ENCODE results near the gene MAP6. TPM values are rescaled to one million over a fixed set of nuclear protein-coding genes. Genes with fewer than 3 reads are reported as not detected.

Gene MAP6
- total RNA-seq, 1 experiment from 2014 or later: not detected

DNA sequence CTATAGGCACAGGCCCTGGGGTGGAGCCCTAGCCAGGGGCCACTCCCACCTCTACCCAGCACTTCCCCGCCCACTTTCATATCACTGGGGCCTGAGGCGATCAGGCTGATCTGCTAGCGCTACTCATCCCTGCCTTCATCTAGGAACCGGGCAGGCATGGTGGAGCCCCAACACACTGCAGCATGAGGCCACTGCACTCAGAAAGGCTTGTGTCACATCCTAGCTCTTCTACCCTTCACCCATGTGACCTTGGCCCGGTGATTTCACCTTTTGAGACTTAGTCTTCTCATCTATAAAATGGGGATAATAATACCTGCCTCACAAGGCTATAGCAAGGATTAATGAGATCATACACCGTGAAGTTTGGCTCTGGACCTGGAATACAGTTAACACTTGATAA, 125.0 kb downstream of the MAP6 start:
- TF ChIP-seq CEBPB (IDR thresholded peaks at IDR 0.05; ENCODE audit: low read depth) (no peak), EZH2 (IDR thresholded peaks at IDR 0.05) (no peak), CTCF (IDR thresholded peaks at IDR 0.05 in 2 of 3, conservative IDR thresholded peaks at IDR 0.05 in 1 of 3; ENCODE audit: borderline replicate concordance in 1 of 3, insufficient read depth in 1 of 3, low read depth in 2 of 3, low read length in 2 of 3) (no peak), ELF1 (IDR thresholded peaks at IDR 0.05; ENCODE audit: borderline replicate concordance, low read depth) (no peak), ATF3 (IDR thresholded peaks at IDR 0.05) (no peak), CBX3 (IDR thresholded peaks at IDR 0.05; ENCODE audit: low read depth) (no peak), SP1 (IDR thresholded peaks at IDR 0.05; ENCODE audit: low read depth) (no peak), TCF7L2 (IDR thresholded peaks at IDR 0.05; ENCODE audit: borderline replicate concordance, extremely low read depth, insufficient read depth, insufficient read length) (no peak), REST (IDR thresholded peaks at IDR 0.05; ENCODE audit: low read depth) (no peak), JUND (IDR thresholded peaks at IDR 0.05) (no peak)
- TF ChIP-seq, protein P1, sequence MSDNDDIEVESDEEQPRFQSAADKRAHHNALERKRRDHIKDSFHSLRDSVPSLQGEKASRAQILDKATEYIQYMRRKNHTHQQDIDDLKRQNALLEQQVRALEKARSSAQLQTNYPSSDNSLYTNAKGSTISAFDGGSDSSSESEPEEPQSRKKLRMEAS (IDR thresholded peaks at IDR 0.05): no peak
- Histone ChIP-seq H3K4me2 (ENCODE audit: low read length) (no peak overlapping the region), H3K9me2 (ENCODE audit: insufficient read depth) (no peaks in the 10 kb centered on the region), H3K9me3 (ENCODE audit: control insufficient read depth in 1 of 2, insufficient read depth in 1 of 2, low read depth in 1 of 2, low read length in 2 of 2) (no peaks in the 10 kb centered on the region), H3K27me3 (ENCODE audit: insufficient read depth, low read length) (no peaks in the 10 kb centered on the region), H3K4me3 (replicated peaks in 1 of 2; ENCODE audit: low read depth in 1 of 2, low read length in 2 of 2) (no peak overlapping the region), H3K79me2 (ENCODE audit: insufficient read depth, low read length) (no peaks in the 10 kb centered on the region), H3K9ac (ENCODE audit: low read length) (no peak overlapping the region), H2AFZ (ENCODE audit: low read depth, low read length, poor library complexity, severe bottlenecking) (no peak overlapping the region), H4K20me1 (ENCODE audit: insufficient read depth) (no peaks in the 10 kb centered on the region), H3K27ac (ENCODE audit: low read depth, low read length) (no peak overlapping the region), H3K4me1 (ENCODE audit: control insufficient read depth in 1 of 2, insufficient read depth in 2 of 2, low read length in 2 of 2) (peaks cover 0 to 20% of the 10 kb centered on the region in 2 experiments; a peak in 3 of 4 replicates), H3K36me3 (ENCODE audit: control insufficient read depth in 1 of 2, insufficient read depth in 2 of 2, low read length in 2 of 2) (no peaks in the 10 kb centered on the region)
- intact Hi-C loops (cut with micrococcal nuclease): no loop called here
- DNase-seq (ENCODE audit: low read depth, low spot score) (no peak), ATAC-seq (peak; percentile 40; the same call in 1 of the 2 replicates)
- POLR2A ChIA-PET: no interaction called here
- BruUV-seq (replicated peaks): no TSS peak
- RAD21 ChIA-PET (ENCODE audit: low non-redundant PET in 1 of 2, low total read pairs in 2 of 2, uncharacterized antibody in 2 of 2, unreplicated experiment in 2 of 2): no interaction called here
- CTCF ChIA-PET: no interaction called here
